ENCODE data around the gene ZKSCAN5. TPM values are rescaled to one million over a fixed set of nuclear protein-coding genes. Genes with fewer than 3 reads are reported as not detected.
A peak's percentile ranks its signal among the peaks of the same experiment; 100 is the strongest.

ZKSCAN5 gene
- total RNA-seq, 1 experiment from 2014 or later = 15.5 TPM

DNA sequence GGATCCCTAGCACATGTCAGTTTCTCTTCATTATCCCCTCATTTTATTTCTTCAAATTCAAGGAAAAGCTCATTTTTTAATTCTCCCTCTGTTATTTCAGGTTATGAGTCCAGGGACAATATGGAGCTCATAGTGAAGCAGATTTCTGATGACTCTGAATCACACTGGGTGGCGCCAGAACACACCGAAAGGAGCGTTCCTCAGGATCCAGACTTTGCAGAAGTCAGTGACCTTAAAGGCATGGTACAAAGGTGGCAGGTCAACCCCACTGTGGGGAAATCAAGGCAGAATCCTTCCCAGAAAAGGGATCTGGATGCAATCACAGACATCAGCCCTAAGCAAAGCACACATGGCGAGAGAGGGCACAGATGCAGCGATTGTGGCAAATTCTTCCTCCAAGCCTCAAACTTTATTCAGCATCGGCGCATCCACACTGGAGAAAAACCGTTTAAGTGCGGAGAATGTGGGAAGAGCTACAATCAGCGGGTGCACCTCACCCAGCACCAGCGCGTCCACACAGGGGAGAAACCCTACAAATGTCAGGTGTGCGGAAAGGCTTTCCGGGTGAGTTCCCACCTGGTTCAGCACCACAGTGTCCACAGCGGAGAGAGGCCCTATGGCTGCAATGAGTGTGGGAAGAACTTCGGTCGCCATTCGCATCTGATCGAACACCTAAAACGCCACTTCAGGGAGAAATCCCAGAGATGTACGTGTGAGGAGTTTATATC is 21.4 kb downstream of the ZKSCAN5 start:
- peak overlapping the region; percentile 75; the same call in 1 of the 2 replicates for H3K27ac Mint-ChIP-seq

DNA sequence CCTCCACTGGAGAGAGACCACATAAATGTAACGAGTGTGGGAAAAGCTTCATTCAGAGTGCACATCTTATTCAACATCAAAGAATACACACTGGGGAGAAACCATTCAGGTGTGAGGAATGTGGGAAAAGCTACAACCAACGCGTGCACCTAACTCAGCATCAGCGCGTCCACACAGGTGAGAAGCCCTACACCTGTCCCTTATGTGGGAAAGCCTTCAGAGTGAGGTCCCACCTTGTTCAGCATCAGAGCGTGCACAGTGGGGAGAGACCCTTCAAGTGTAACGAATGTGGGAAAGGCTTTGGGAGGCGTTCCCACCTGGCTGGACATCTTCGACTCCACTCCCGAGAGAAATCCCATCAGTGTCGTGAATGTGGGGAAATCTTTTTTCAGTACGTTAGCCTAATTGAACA is 26.9 kb downstream of the ZKSCAN5 start:
- Mint-ChIP-seq H3K4me3 (no peak overlapping the region), H3K9me3 (peaks cover 59% of the 10 kb centered on the region)
- CTCF ChIA-PET = no interaction called here

More for the DNA sequence above, 21.4 kb downstream of the ZKSCAN5 start:
- peaks cover 22% of the 10 kb centered on the region for H3K9me3 Mint-ChIP-seq
- CTCF ChIA-PET = interaction anchor here (0.6 to 3.6 kb wide), 20 partner anchors 8 to 465 kb away, joined by 3 to 33 read pairs (median 4); partner anchors contain the start of genes TMEM225B, TRIM4, ZKSCAN5 and ZNF655
- peak; percentile 58 for ATAC-seq
- no peaks in the 10 kb centered on the region for H3K4me1 Mint-ChIP-seq
- peak; percentile 37 for DNase-seq (ENCODE audit: low spot score)
- peaks cover 57% of the 10 kb centered on the region for H3K36me3 Mint-ChIP-seq
- POLR2A ChIA-PET = no interaction called here
- no peak overlapping the region for H3K4me3 Mint-ChIP-seq
- H3K27me3 Mint-ChIP-seq (ENCODE audit: low read depth) = peaks cover 6% of the 10 kb centered on the region
- TF ChIP-seq ZNF423 (CRISPR knock-in tag; IDR thresholded peaks at IDR 0.05) = no peak
- TF ChIP-seq, protein P1, sequence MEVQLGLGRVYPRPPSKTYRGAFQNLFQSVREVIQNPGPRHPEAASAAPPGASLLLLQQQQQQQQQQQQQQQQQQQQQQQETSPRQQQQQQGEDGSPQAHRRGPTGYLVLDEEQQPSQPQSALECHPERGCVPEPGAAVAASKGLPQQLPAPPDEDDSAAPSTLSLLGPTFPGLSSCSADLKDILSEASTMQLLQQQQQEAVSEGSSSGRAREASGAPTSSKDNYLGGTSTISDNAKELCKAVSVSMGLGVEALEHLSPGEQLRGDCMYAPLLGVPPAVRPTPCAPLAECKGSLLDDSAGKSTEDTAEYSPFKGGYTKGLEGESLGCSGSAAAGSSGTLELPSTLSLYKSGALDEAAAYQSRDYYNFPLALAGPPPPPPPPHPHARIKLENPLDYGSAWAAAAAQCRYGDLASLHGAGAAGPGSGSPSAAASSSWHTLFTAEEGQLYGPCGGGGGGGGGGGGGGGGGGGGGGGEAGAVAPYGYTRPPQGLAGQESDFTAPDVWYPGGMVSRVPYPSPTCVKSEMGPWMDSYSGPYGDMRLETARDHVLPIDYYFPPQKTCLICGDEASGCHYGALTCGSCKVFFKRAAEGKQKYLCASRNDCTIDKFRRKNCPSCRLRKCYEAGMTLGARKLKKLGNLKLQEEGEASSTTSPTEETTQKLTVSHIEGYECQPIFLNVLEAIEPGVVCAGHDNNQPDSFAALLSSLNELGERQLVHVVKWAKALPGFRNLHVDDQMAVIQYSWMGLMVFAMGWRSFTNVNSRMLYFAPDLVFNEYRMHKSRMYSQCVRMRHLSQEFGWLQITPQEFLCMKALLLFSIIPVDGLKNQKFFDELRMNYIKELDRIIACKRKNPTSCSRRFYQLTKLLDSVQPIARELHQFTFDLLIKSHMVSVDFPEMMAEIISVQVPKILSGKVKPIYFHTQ (CRISPR knock-in tag; IDR thresholded peaks at IDR 0.05) = no peak
- TF ChIP-seq, protein P2, sequence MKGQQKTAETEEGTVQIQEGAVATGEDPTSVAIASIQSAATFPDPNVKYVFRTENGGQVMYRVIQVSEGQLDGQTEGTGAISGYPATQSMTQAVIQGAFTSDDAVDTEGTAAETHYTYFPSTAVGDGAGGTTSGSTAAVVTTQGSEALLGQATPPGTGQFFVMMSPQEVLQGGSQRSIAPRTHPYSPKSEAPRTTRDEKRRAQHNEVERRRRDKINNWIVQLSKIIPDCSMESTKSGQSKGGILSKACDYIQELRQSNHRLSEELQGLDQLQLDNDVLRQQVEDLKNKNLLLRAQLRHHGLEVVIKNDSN (CRISPR knock-in tag; IDR thresholded peaks at IDR 0.05) = no peak
- TF ChIP-seq CTCF (IDR thresholded peaks at IDR 0.05) = no peak
- TF ChIP-seq ZNF121 (CRISPR knock-in tag; IDR thresholded peaks at IDR 0.05) = no peak

More for the DNA sequence above, 26.9 kb downstream of the ZKSCAN5 start:
- Mint-ChIP-seq H3K27me3 (ENCODE audit: low read depth) (peaks cover 21% of the 10 kb centered on the region), H3K36me3 (peaks cover 75% of the 10 kb centered on the region), H3K4me1 (no peaks in the 10 kb centered on the region), H3K27ac (no peak overlapping the region)
- POLR2A ChIA-PET = no interaction called here
- DNase-seq (ENCODE audit: low spot score) (no peak), ATAC-seq (no peak)
- TF ChIP-seq, protein P3, sequence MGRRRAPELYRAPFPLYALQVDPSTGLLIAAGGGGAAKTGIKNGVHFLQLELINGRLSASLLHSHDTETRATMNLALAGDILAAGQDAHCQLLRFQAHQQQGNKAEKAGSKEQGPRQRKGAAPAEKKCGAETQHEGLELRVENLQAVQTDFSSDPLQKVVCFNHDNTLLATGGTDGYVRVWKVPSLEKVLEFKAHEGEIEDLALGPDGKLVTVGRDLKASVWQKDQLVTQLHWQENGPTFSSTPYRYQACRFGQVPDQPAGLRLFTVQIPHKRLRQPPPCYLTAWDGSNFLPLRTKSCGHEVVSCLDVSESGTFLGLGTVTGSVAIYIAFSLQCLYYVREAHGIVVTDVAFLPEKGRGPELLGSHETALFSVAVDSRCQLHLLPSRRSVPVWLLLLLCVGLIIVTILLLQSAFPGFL (CRISPR knock-in tag; IDR thresholded peaks at IDR 0.05; ENCODE audit: borderline replicate concordance) = no peak
- TF ChIP-seq, protein P4, sequence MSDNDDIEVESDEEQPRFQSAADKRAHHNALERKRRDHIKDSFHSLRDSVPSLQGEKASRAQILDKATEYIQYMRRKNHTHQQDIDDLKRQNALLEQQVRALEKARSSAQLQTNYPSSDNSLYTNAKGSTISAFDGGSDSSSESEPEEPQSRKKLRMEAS (CRISPR knock-in tag; IDR thresholded peaks at IDR 0.05) = no peak
- TF ChIP-seq KAT7 (CRISPR knock-in tag; IDR thresholded peaks at IDR 0.05; ENCODE audit: borderline replicate concordance) (no peak), ESRRA (CRISPR knock-in tag; IDR thresholded peaks at IDR 0.05; ENCODE audit: borderline replicate concordance) (no peak), ERG (CRISPR knock-in tag; IDR thresholded peaks at IDR 0.05) (no peak), FOXP1 (CRISPR knock-in tag; IDR thresholded peaks at IDR 0.05; ENCODE audit: borderline replicate concordance) (no peak)
- TF ChIP-seq, protein P5, sequence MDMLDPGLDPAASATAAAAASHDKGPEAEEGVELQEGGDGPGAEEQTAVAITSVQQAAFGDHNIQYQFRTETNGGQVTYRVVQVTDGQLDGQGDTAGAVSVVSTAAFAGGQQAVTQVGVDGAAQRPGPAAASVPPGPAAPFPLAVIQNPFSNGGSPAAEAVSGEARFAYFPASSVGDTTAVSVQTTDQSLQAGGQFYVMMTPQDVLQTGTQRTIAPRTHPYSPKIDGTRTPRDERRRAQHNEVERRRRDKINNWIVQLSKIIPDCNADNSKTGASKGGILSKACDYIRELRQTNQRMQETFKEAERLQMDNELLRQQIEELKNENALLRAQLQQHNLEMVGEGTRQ (CRISPR knock-in tag; IDR thresholded peaks at IDR 0.05) = no peak
